Caco-2 (cell line): ENCODE data around the gene AFAP1L1. TPM values are rescaled to one million over a fixed set of nuclear protein-coding genes. Genes with fewer than 3 reads are reported as not detected.
A peak's percentile ranks its signal among the peaks of the same experiment; 100 is the strongest.

Source experiments
- BruUV-seq: library from RNA; stranded (reverse); fragments of 400-500 nt; replicated peaks from 2 replicates; lab custom pipeline; 2021; lab: Mats Ljungman, UMichigan
- CTCF ChIA-PET: fragments of 300-600 bp; sonication (Branson Sonifier 250); formaldehyde crosslinking; loops from one replicate; lab custom pipeline; 2022; ENCODE audit warnings: antibody characterized with exemption; lab: Charles Lee
- POLR2A ChIA-PET: fragments of 300-600 bp; sonication (Branson Sonifier 250); formaldehyde crosslinking; loops from one replicate; lab custom pipeline; 2022; ENCODE audit warnings: antibody characterized with exemption; lab: Charles Lee
- DNase-seq, 2 experiments: peaks; one replicate each; pipeline versions ENCODE4 v3.0.0 to v3.0.0-alpha.2; 2020 to 2022
- H3K27me3 ChIP-seq: replicated peaks from 2 replicates; pipeline ENCODE4 v1.6.0; 2011; ENCODE audit warnings: low read length; ENCODE audit not compliant: control insufficient read depth, insufficient read depth
- H3K36me3 ChIP-seq: 2 replicates; pipeline ENCODE4 v1.5.1; 2011; ENCODE audit warnings: low read length; ENCODE audit not compliant: control insufficient read depth, insufficient read depth
- H3K4me1 ChIP-seq: fragments of 250-450 bp; sonication (Bioruptor Pico); 2 replicates; pipeline ENCODE4 v1.5.1; 2020; ENCODE audit warnings: mild to moderate bottlenecking
- H3K4me3 ChIP-seq: 2 replicates; pipeline ENCODE4 v1.5.1; 2011; ENCODE audit warnings: low read depth, mild to moderate bottlenecking, control low read depth, low read length
- H3K9me3 ChIP-seq: fragments of 250-450 bp; sonication (Bioruptor Pico); 2 replicates; pipeline ENCODE4 v1.5.1; 2020; ENCODE audit warnings: mild to moderate bottlenecking, moderate library complexity
- H3K27ac Mint-ChIP-seq: one replicate; pipeline ENCODE4 v1.8.0; 2022; ENCODE audit warnings: mixed read lengths; ENCODE audit not compliant: unreplicated experiment
- H3K27me3 Mint-ChIP-seq: one replicate; pipeline ENCODE4 v1.8.0; 2022; ENCODE audit warnings: mixed read lengths; ENCODE audit not compliant: insufficient read depth, unreplicated experiment
- H3K36me3 Mint-ChIP-seq: one replicate; pipeline ENCODE4 v1.8.0; 2022; ENCODE audit warnings: mild to moderate bottlenecking, mixed read lengths; ENCODE audit not compliant: insufficient read depth, unreplicated experiment
- H3K4me1 Mint-ChIP-seq: one replicate; pipeline ENCODE4 v1.8.0; 2022; ENCODE audit warnings: low read depth, mixed read lengths; ENCODE audit not compliant: unreplicated experiment
- H3K4me3 Mint-ChIP-seq: one replicate; pipeline ENCODE4 v1.8.0; 2022; ENCODE audit warnings: mild to moderate bottlenecking, moderate library complexity, mixed read lengths; ENCODE audit not compliant: unreplicated experiment
- H3K9me3 Mint-ChIP-seq: one replicate; pipeline ENCODE4 v1.8.0; 2022; ENCODE audit warnings: mixed read lengths; ENCODE audit not compliant: unreplicated experiment
- intact Hi-C: fragments of 100-400 bp; cut with micrococcal nuclease; formaldehyde crosslinking; loops from one replicate; pipeline ENCODE4 v1.10.0; 2022; ENCODE audit not compliant: unreplicated experiment
- total RNA-seq: library from RNA; stranded (reverse); gene quantifications from 2 replicates; pipeline ENCODE4 v1.2.3, GENCODE V29; 2022
- TF ChIP-seq, protein P1 (sequence below), 2 experiments: fragments of 200-600 bp in 1 of 2; IDR thresholded peaks; 1 replicate in 1 of 2; 2 replicates in 1 of 2; pipeline versions ENCODE4 v1.5.1 to v1.8.0; 2011 to 2022; ENCODE audit warnings: antibody characterized with exemption in 1 of 2, control low read depth in 1 of 2, inconsistent platforms in 1 of 2, low read depth in 1 of 2, low read length in 1 of 2, mild to moderate bottlenecking in 1 of 2, moderate library complexity in 1 of 2; ENCODE audit not compliant: insufficient read depth in 1 of 2, severe bottlenecking in 1 of 2, unreplicated experiment in 1 of 2

AFAP1L1 gene
- total RNA-seq, 1 experiment from 2014 or later, result 0.45 TPM

DNA sequence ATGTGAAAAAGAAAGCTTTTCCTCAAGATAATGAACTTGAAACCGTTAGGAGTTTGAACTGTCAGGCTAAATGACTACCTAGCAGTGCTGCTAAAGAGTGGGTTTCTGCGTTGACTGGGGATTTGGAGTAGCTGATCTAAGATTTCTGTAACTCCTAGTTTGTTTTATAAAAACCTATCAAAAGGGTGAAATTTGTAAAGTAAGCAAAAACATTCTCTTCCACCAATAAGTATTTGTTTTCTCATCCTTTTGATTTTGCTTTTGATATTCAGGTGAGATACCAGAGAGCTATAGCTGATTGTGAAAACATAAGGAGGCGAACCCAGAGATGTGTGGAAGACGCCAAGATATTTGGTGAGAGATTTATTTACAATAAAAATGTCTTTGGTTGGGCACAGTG, 77.7 kb downstream of the AFAP1L1 start:
- CTCF ChIA-PET, result no interaction called here

DNA sequence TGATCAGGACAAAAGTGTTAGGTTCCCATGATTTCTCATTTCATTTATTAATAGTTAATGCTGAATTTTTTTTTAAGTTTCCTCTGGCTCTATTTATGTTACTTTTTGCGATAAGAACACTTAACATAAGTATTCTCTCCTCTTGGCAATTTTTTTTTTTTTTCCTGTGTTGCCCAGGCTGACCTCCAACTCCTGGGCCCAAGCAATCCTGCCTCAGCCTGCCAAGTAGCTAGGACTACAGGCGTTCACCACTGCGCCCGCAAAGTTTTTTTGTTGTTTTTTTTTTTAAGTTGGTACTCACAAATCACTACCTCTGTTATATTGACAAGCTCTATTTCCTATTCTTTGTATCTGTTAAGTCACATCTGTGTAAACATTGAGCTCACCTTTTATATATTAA, 80.5 kb downstream of the AFAP1L1 start:
- H3K9me3 Mint-ChIP-seq, result no peaks in the 10 kb centered on the region
- CTCF ChIA-PET, result no interaction called here
- peaks cover 3% of the 10 kb centered on the region for H3K4me1 ChIP-seq
- TF ChIP-seq, protein P1, sequence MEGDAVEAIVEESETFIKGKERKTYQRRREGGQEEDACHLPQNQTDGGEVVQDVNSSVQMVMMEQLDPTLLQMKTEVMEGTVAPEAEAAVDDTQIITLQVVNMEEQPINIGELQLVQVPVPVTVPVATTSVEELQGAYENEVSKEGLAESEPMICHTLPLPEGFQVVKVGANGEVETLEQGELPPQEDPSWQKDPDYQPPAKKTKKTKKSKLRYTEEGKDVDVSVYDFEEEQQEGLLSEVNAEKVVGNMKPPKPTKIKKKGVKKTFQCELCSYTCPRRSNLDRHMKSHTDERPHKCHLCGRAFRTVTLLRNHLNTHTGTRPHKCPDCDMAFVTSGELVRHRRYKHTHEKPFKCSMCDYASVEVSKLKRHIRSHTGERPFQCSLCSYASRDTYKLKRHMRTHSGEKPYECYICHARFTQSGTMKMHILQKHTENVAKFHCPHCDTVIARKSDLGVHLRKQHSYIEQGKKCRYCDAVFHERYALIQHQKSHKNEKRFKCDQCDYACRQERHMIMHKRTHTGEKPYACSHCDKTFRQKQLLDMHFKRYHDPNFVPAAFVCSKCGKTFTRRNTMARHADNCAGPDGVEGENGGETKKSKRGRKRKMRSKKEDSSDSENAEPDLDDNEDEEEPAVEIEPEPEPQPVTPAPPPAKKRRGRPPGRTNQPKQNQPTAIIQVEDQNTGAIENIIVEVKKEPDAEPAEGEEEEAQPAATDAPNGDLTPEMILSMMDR (IDR thresholded peaks at IDR 0.05; ENCODE audit: insufficient read depth in 1 of 2, low read depth in 1 of 2, low read length in 1 of 2, severe bottlenecking in 1 of 2, unreplicated experiment in 1 of 2), result no peak
- H3K36me3 Mint-ChIP-seq, result peaks cover 81% of the 10 kb centered on the region
- intact Hi-C loops, result no loop called here
- H3K27me3 Mint-ChIP-seq, result no peaks in the 10 kb centered on the region
- H3K27me3 ChIP-seq, result no peaks in the 10 kb centered on the region
- H3K4me3 ChIP-seq, result no peak overlapping the region
- no peaks in the 10 kb centered on the region for H3K4me1 Mint-ChIP-seq
- H3K27ac Mint-ChIP-seq, result no peak overlapping the region
- DNase-seq, result no peak
- POLR2A ChIA-PET, result no interaction called here
- no TSS peak for BruUV-seq
- no peak overlapping the region for H3K4me3 Mint-ChIP-seq
- peaks cover 12% of the 10 kb centered on the region for H3K36me3 ChIP-seq
- H3K9me3 ChIP-seq, result no peaks in the 10 kb centered on the region

More for the DNA sequence above, 77.7 kb downstream of the AFAP1L1 start:
- intact Hi-C loops, result no loop called here
- H3K36me3 Mint-ChIP-seq, result peaks cover 92% of the 10 kb centered on the region
- H3K27ac Mint-ChIP-seq, result no peak overlapping the region
- no peaks in the 10 kb centered on the region; the same call in 1 of the 2 replicates for H3K4me1 ChIP-seq
- H3K36me3 ChIP-seq, result peaks cover 12% of the 10 kb centered on the region
- DNase-seq, result no peak
- H3K9me3 ChIP-seq, result no peaks in the 10 kb centered on the region
- no peaks in the 10 kb centered on the region for H3K9me3 Mint-ChIP-seq
- no peak overlapping the region for H3K4me3 Mint-ChIP-seq
- BruUV-seq, result no TSS peak
- POLR2A ChIA-PET, result no interaction called here
- H3K27me3 ChIP-seq, result no peaks in the 10 kb centered on the region
- no peaks in the 10 kb centered on the region for H3K27me3 Mint-ChIP-seq
- no peak overlapping the region for H3K4me3 ChIP-seq
- TF ChIP-seq, protein P1 (IDR thresholded peaks at IDR 0.05; ENCODE audit: insufficient read depth in 1 of 2, low read depth in 1 of 2, low read length in 1 of 2, severe bottlenecking in 1 of 2, unreplicated experiment in 1 of 2), result no peak
- H3K4me1 Mint-ChIP-seq, result no peaks in the 10 kb centered on the region

DNA sequence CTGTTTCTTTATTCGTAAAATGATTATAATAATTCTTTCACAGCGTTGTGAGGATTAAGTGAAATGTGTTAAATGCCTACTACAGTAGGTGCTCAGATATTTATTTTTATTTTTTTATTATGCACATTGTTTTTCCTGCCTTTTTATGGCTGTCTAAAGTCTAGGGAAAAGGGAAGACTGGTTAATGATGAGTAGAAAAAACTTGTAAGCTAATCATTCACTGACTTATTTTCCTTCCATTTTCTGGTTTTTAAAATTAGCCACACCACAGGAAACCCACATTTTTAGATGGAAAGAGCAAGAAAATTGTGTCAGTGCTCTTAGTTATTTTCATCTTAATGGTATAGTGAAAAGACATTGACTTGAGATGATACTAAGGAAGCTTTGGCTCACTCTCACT, 82.3 kb downstream of the AFAP1L1 start:
- H3K27me3 Mint-ChIP-seq, result no peaks in the 10 kb centered on the region
- no peak overlapping the region for H3K27ac Mint-ChIP-seq
- H3K27me3 ChIP-seq, result no peaks in the 10 kb centered on the region
- intact Hi-C loops, result no loop called here
- DNase-seq, result no peak
- TF ChIP-seq, protein P1 (IDR thresholded peaks at IDR 0.05; ENCODE audit: insufficient read depth in 1 of 2, low read depth in 1 of 2, low read length in 1 of 2, severe bottlenecking in 1 of 2, unreplicated experiment in 1 of 2), result no peak
- ChIA-PET POLR2A (no interaction called here), CTCF (interaction anchor here (1.0 kb wide), 1 partner anchor 37 kb away, joined by 3 read pairs; no protein-coding TSS in a partner anchor)
- H3K4me1 ChIP-seq, result peaks cover 6% of the 10 kb centered on the region
- peaks cover 2% of the 10 kb centered on the region; the same call in 1 of the 2 replicates for H3K36me3 ChIP-seq
- H3K4me1 Mint-ChIP-seq, result no peaks in the 10 kb centered on the region
- H3K9me3 ChIP-seq, result no peaks in the 10 kb centered on the region
- no peak overlapping the region for H3K4me3 Mint-ChIP-seq
- H3K4me3 ChIP-seq, result no peak overlapping the region
- H3K36me3 Mint-ChIP-seq, result peaks cover 64% of the 10 kb centered on the region
- no peaks in the 10 kb centered on the region for H3K9me3 Mint-ChIP-seq
- TSS peak; percentile 3 for BruUV-seq
